ENCODE data around the gene KRTAP9-8.
"Not testable (repeated sequence)": the region's sequence is repeated elsewhere in the genome, so short reads cannot be mapped to it uniquely, and the experiment has no call there.

Gene KRTAP9-8

DNA sequence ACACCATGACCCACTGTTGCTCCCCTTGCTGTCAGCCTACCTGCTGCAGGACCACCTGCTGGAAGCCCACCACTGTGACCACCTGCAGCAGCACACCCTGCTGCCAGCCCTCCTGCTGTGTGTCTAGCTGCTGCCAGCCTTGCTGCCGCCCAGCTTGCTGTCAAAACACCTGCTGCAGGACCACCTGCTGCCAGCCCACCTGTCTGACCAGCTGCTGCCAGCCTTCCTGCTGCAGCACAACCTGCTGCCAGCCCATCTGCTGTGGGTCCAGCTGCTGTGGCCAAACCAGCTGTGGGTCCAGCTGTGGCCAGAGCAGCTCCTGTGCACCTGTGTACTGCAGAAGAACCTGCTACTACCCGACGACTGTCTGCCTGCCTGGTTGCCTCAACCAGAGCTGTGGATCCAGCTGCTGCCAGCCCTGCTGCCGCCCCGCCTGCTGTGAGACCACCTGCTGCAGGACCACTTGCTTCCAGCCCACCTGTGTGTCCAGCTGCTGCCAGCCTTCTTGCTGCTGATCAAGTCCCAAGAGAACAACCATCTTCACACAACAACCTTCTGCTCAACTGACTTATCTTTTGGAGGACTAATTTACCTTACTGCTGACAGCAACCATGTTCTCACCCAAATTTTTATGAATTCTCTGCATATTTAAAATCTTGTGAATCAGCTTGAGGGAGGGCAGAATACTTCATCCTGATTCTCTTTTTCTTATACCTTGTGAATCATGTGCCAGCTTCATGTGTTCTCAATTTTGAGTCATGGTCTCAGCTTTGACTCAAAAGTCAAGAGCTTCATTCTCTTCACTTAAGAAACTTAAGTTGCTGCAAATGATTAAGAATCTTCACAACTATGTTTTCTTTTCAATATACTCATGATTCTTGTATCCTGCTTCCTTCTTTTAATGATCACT is 17.8 kb downstream of the KRTAP9-8 start, which contains the start of gene KRTAP9-9:
Gene KRTAP9-9 (plus strand): TSS at position 4 of the 910 bp plus-strand sequence.
- not testable (repeated sequence) for DNase-seq (ENCODE audit: low read depth in 1 of 2, low spot score in 1 of 2)

DNA sequence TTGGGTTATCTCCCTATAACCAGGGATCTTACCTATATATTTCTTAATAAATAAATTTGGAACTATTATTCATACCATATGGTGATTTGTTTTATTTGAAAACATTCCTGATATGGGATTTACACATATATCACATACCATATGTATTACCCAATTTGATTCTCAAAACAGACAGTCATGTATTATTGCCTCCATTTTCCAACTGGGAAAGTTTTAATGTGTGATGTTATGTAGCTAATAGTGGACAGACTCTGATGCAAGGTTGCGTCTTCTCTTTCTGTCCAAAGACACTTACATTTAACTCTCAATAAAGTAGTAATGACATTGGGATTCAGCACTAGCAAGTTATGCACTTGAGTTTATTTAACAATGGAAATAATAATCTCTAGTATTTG is 18.5 kb downstream of the KRTAP9-8 start:
- DNase-seq (ENCODE audit: low read depth in 1 of 2, low spot score in 1 of 2): no peak

DNA sequence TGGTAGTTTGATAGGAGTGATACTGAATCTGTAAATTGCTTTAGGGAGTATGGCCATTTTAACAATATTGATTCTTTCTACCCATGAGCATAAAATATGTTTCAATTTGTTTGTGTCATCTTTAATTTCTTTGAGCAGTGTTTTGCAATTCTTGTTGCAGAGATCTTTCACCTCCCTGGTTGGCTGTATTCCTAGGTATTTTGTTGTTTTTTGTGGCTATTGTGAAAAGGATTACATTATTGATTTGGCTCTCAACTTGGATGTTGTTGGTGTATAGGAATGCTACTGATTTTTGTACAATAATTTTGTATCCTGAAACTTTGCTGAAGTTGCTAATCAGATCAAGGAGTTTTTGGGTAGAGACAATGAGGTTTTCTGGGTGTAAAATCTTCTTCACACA is 20.6 kb downstream of the KRTAP9-8 start:
- DNase-seq (ENCODE audit: low read depth in 1 of 2, low spot score in 1 of 2): no peak

DNA sequence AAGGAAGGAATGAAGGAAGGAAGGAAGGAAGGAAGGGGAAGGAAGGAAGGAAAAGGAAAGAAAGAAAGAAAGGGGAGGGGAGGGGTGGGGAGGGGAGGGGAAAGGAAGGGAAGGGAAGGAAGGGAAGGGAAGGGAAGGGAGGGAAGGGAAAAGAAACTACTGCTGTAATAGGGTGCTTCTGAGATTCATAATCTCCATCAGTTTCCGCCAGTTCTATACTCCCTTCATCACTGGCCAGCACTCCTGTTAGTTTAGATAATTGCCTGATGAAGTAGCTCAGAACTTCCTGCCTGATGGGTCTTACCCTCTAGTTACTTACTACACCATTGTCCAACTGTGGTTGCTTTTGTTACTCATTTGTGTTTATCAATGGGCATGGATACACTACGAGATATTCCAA is 25.4 kb downstream of the KRTAP9-8 start:
- no peak for DNase-seq (ENCODE audit: low read depth in 1 of 2, low spot score in 1 of 2)

DNA sequence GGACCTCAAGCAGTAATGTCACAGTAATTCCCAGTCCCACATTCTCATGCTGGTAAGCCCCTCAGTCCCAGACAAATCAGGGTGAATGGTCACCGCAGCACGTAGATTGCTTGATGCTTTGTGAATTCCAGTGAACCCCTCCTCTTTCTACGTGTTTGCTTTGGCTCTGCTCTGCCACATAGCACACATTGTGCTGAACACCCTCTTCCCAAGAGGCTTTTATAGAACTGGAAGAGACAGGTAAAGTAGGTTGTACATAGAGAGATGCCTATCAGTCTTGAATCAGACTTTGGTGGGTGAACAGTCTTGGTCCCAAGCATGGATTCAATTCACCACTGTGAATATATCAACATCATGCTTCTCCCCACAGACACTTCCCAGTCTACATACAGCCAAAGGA is 26.8 kb downstream of the KRTAP9-8 start:
- no peak for DNase-seq (ENCODE audit: low read depth in 1 of 2, low spot score in 1 of 2)

DNA sequence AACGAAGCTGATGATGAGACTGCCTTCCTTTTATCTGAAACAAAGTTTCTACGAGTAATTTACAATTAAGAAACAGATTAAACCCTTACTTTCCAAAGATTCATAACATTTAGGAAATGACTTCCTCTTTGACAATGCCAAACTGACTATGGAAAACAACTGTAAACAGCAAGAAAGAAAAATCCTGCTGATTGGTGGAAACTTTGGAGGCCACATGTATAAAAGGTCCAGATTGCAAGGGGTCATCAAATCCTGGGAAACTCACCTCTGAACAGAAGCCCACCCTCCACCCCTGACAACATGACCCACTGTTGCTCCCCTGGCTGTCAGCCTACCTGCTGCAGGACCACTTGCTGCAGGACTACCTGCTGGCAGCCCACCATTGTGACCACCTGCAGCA is 27.3 kb downstream of the KRTAP9-8 start, which contains the start of gene KRTAP9-6:
Gene KRTAP9-6 (plus strand): TSS at position 301 of the 400 bp plus-strand sequence. CDS start 0 bp downstream, at position 301.
- DNase-seq (ENCODE audit: low read depth in 1 of 2, low spot score in 1 of 2): no peak

DNA sequence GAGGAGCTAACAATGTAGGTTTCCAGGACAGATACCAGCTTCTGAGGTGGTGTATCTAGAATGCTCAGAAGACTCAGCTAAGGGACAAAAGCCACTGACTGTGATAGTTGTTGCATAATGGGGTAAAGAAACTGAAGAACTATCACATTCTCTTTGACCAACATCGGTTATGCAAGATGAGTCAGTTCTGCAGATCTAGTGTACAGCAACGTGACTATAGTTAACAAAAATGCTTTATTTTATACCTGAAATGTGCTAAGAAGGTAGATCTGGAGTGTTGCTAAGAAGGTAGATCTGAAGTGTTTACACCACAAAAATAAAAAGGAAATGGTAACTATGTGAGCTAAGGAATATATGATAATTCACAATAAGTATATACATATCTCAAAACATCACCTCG is 29.9 kb downstream of the KRTAP9-8 start:
- DNase-seq (ENCODE audit: low read depth in 1 of 2, low spot score in 1 of 2): no peak

DNA sequence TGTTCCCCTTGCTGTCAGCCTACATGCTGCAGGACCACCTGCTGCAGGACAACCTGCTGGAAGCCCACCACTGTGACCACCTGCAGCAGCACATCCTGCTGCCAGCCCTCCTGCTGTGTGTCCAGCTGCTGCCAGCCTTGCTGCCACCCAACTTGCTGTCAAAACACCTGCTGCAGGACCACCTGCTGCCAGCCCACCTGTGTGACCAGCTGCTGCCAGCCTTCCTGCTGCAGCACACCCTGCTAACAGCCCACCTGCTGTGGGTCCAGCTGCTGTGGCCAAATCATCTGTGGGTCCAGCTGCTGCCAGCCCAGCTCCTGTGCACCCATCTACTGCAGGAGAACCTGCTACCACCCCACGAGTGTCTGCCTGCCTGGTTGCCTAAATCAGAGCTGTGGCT is 33.5 kb downstream of the KRTAP9-8 start:
- not testable (repeated sequence) for DNase-seq (ENCODE audit: low read depth in 1 of 2, low spot score in 1 of 2)

DNA sequence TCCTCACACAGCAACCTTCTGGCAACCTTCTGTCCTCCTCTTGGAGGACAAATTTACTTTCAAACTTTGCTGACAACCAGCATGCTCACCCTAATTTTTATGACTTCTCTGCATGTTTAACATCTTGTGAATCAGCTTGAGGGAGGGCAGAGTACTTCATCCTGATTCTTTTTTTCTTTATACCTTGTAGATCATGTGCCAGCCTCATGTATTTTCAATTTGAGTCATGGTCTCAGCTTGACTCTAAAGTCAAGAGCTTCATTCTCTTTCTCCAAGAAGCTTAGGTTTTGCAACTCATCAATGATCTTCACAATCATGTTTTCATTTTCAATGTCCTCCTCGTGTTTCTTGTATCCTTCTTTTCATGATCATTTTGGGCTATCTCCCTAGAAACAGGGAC is 34.1 kb downstream of the KRTAP9-8 start:
- DNase-seq (ENCODE audit: low read depth in 1 of 2, low spot score in 1 of 2): no peak

DNA sequence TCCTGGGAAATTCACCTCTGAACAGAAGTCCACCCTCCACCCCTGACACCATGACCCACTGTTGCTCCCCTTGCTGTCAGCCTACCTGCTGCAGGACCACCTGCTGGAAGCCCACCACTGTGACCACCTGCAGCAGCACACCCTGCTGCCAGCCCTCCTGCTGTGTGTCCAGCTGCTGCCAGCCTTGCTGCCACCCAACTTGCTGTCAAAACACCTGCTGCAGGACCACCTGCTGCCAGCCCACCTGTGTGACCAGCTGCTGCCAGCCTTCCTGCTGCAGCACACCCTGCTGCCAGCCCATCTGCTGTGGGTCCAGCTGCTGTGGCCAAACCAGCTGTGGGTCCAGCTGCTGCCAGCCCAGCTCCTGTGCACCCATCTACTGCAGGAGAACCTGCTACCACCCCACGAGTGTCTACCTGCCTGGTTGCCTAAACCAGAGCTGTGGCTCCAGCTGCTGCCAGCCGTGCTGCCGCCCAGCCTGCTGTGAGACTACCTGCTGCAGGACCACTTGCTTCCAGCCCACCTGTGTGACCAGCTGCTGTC is 37.9 kb downstream of the KRTAP9-8 start, which contains the start of gene KRTAP9-7:
Gene KRTAP9-7 (plus strand): TSS at position 51 of the 543 bp plus-strand sequence. CDS start 0 bp downstream, at position 51.
- DNase-seq (ENCODE audit: low read depth in 1 of 2, low spot score in 1 of 2): not testable (repeated sequence)

DNA sequence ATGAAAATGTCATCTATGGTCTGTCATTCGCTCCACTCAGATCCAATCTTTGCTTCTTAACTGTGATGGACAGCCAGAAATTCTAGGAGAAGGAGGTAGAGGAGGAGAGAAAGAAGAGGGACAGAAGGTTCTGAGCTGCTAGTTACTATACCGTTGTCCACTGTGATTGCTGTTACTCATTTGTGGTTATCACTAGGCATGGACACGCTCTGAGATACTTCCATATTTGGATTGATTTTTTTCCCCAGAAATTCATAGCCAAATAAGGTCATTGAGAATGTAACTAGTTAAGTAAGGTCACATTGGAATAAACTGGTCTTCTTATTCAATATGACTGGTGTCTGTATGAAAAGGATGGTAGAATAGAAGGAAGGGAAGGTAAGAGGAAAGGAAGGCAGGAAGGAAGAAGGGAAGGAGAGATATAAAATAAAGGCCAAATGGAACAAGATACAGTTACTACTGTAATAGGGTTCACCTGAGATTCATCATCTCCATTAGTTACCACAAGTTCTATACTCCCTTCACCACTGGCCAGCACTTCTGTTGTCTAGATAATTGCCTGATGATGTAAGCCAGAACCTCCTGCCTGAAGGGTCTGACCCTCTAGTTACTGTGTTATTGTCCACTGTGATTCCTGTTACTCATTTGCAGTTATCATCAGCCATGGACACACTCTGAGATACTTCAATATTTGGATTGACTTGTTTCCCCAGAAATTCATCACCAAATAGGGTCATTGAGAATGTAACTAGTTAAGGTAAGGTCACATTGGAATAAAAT is 40.6 kb downstream of the KRTAP9-8 start:
- no peak for DNase-seq (ENCODE audit: low read depth in 1 of 2, low spot score in 1 of 2)

DNA sequence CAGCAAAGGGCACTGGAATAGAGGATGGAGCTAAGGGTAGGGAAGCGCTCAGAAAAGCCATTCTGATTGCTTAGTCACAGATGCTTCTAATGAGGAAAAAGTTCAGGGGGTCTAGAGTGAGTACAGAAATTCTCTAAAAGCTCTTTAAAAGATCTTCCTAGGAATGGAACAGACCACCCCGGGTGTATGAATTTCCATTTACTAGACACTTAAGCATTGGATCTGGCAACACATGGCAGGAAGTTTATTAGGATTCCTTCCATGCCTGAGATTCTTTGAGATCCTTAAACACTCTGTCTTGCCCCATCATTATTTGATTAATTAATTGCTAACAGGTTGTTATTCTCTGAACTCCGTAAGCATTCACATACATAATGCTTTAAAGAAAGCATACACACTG is 46.2 kb downstream of the KRTAP9-8 start:
- no peak for DNase-seq (ENCODE audit: low read depth in 1 of 2, low spot score in 1 of 2)

DNA sequence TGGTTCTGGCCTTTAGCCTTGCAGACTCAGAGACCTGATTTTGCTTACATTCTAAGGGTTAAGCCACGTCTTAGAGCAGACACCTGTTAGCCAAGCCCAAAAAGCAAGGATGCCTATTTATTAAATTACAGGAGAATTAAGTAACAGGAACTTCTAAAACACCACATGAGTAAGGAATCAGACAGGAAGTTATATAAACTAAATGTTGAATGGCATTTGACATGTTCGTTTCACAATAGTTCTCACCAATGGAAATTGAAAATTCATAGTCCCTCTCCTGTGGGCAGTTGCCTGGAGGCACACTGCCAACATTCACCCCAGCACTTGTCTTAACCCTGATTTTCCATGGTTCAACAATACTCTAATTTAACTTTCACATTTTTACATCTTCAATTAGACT is 46.7 kb downstream of the KRTAP9-8 start:
- no peak for DNase-seq (ENCODE audit: low read depth in 1 of 2, low spot score in 1 of 2)

DNA sequence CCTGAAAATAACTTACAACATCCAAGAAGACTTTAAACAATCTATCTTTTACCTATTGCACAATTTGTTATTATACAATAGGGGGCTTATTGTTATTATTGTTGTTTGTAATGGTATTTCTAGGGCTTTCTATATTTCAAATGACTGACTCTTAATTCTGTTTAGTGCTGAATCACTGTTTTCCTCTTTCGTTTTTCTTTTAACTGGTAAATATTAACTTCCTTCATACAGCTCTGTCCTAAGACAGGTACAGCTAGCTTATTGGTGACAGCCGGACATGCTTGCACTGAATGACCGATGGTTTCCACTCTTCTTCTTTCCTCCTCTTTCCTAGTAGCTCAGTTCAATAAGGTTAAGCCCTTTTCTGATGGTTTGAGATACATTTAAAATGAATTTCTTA is 49.3 kb downstream of the KRTAP9-8 start:
- no peak for DNase-seq (ENCODE audit: low read depth in 1 of 2, low spot score in 1 of 2)
